Transverse colon (tissue), 4 donors: ENCODE data around the gene SIX5. TPM values are rescaled to one million over a fixed set of nuclear protein-coding genes. Genes with fewer than 3 reads are reported as not detected.

Experiments used
- DNase-seq: peaks from one replicate; pipeline ENCODE4 v3.0.0-alpha.2; 2019
- H3K27ac ChIP-seq, 4 donors: fragments of 200-600 bp; sonication (generic); 2 replicates each; pipeline ENCODE4 v1.5.1; 2016 to 2018; ENCODE audit warnings: inconsistent platforms in 4 of 4
- H3K27me3 ChIP-seq: fragments of 200-600 bp; sonication (generic); 2 replicates; pipeline ENCODE4 v1.5.1; 2017; ENCODE audit warnings: inconsistent platforms
- H3K36me3 ChIP-seq, 4 donors: fragments of 200-600 bp; sonication (generic); 2 replicates each; pipeline ENCODE4 v1.5.1; 2017 to 2019; ENCODE audit warnings: inconsistent platforms in 4 of 4
- H3K4me1 ChIP-seq, 4 donors: fragments of 200-600 bp; sonication (generic); 2 replicates each; pipeline ENCODE4 v1.5.1; 2017 to 2020; ENCODE audit warnings: inconsistent platforms in 4 of 4
- H3K4me3 ChIP-seq, 4 donors: fragments of 200-600 bp; sonication (generic); 1 replicate in 1 of 4; 2 replicates in 3 of 4; pipeline versions ENCODE4 v1.5.1 to v1.6.1; 2017 to 2019; ENCODE audit warnings: inconsistent platforms in 4 of 4
- H3K9me3 ChIP-seq, 2 donors: fragments of 200-600 bp; sonication (generic); 2 replicates each; pipeline ENCODE4 v1.5.1; 2017 to 2019; ENCODE audit warnings: inconsistent platforms in 2 of 2
- EP300 ChIP-seq: sonication (generic); formaldehyde crosslinking; IDR thresholded peaks from one replicate; pipeline ENCODE4 v1.6.1; 2017; ENCODE audit warnings: antibody characterized with exemption, low read depth
- POLR2A ChIP-seq: fragments of 450-650 bp; IDR thresholded peaks from one replicate; pipeline ENCODE4 v1.6.1; 2016; ENCODE audit warnings: antibody characterized with exemption, mild to moderate bottlenecking, moderate library complexity
- POLR2AphosphoS5 ChIP-seq, 3 donors: sonication (generic); formaldehyde crosslinking; IDR thresholded peaks; one replicate each; pipeline ENCODE4 v1.6.1; 2016; ENCODE audit warnings: antibody characterized with exemption in 3 of 3
- WGBS, 2 donors: methylation state at CpG; one replicate each; pipeline ENCODE4 v1.1.5; 2018; ENCODE audit warnings: low coverage in 1 of 2; 5-methylcytosine and 5-hydroxymethylcytosine counted together
- in situ Hi-C, 4 donors: fragments of 200-750 bp; cut with MboI; loops; one replicate each; pipeline versions ENCODE4 v1.15.0 to v1.15.1; 2017; ENCODE audit warnings: low sequenced_read_pairs in 3 of 4, low pct_ligation_motif_present in 1 of 4, low pct_unique_long_range_greater_than_20kb in 1 of 4
- intact Hi-C: fragments of 100-400 bp; cut with DNase I; formaldehyde crosslinking; loops from one replicate; pipeline ENCODE4 v1.15.1; 2023; ENCODE audit warnings: low total_unique reads
- total RNA-seq, 4 donors: library from RNA; depleted of rRNA; stranded (reverse); fragments of >200 nt; gene quantifications; one replicate each; pipeline ENCODE4 v1.1.0, GENCODE V29; 2016
- TF ChIP-seq, protein P1 (sequence below), 5 experiments: fragments of 200-600 bp in 3 of 5; fragments of 450-650 bp in 2 of 5; sonication (generic) in 3 of 5; IDR thresholded peaks; 1 replicate in 2 of 5; 2 replicates in 3 of 5; pipeline ENCODE4 v1.5.1; 2016 to 2017; ENCODE audit warnings: antibody characterized with exemption in 5 of 5, inconsistent platforms in 3 of 5, mild to moderate bottlenecking in 2 of 5, moderate library complexity in 1 of 5

The SIX5 gene
- total RNA-seq, 4 donors from 2014 or later = 6.7 to 40.4 (median 9.7) TPM

DNA sequence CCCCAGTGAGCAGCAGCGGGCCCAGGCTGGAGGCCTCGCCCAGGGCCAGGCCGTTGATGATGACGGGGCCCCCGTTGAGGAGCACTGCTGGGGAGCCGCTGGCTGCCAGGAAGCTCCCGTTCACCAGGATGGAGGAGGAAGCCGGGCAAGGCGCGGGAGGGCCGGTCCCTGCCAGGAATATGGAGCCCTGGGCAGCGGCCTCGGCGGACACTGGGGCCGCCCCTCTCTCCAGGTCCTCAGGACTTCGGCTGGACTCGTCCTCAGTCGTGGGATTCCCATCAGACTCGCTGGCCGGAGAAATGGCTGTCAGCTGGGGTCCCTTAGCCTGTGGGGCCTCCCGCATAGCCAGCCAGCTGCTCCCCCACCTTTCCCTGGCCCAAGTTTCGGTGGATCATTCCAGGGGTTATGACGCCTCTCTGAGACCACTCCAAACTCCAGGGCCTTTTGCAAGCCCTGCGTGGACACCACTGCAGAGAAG is 2.1 kb downstream of the SIX5 start:
- Histone ChIP-seq H3K36me3 (no peaks in the 10 kb centered on the region), H3K27ac (peak overlapping the region; percentile 86 to 98 (median 94)), H3K4me3 (peak overlapping the region; percentile 64 to 86 (median 80)), H3K4me1 (peaks cover 19 to 53% (median 41%) of the 10 kb centered on the region in 4 donors), H3K27me3 (no peaks in the 10 kb centered on the region), H3K9me3 (no peaks in the 10 kb centered on the region)
- no peak for DNase-seq
- in situ Hi-C loops (no loop called here), intact Hi-C loops (loop anchor here (10.0 kb wide), 1 partner anchor 52 kb away; no protein-coding TSS in a partner anchor)
- 29% methylated on average over 13 of the region's 24 CpGs; no CpG with 5 or more reads in 1 of the 2 donors for WGBS, 2 donors
- TF ChIP-seq, protein P1, sequence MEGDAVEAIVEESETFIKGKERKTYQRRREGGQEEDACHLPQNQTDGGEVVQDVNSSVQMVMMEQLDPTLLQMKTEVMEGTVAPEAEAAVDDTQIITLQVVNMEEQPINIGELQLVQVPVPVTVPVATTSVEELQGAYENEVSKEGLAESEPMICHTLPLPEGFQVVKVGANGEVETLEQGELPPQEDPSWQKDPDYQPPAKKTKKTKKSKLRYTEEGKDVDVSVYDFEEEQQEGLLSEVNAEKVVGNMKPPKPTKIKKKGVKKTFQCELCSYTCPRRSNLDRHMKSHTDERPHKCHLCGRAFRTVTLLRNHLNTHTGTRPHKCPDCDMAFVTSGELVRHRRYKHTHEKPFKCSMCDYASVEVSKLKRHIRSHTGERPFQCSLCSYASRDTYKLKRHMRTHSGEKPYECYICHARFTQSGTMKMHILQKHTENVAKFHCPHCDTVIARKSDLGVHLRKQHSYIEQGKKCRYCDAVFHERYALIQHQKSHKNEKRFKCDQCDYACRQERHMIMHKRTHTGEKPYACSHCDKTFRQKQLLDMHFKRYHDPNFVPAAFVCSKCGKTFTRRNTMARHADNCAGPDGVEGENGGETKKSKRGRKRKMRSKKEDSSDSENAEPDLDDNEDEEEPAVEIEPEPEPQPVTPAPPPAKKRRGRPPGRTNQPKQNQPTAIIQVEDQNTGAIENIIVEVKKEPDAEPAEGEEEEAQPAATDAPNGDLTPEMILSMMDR (IDR thresholded peaks at IDR 0.05) = no peak
- TF ChIP-seq EP300 (no peak), POLR2A (no peak), POLR2AphosphoS5 (IDR thresholded peaks at IDR 0.05) (no peak)

DNA sequence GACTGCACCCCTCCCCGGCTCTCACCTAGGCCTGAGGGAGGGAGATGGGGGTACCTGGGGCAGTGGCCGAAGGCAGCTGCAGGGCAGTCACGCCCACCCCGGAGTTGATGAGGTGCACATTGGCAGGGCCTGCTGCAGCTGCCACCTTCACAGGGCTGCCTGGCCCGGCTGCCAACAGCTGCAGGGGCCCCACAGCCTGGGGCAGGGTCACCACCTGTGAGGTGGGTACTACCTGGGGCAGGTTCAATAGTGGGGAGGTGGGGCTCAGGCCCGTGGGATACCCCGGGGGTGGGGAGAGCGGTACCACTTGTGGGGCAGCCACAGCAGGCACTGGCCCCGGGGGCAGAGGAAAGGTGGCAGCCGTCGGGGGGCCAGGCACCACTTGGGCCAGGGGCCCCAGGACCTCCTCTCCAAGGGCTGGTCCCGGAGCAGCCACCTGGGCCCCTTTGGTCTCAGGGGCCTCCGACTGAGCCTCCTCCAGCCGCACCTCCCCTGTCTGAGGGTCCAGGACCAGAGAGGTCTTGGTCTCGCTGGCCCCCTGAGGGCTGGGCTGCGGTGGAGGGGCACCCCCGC is 2.7 kb downstream of the SIX5 start:
- 66% methylated on average over 6 of the region's 17 CpGs; no CpG with 5 or more reads in 1 of the 2 donors for WGBS, 2 donors
- intact Hi-C loops (loop anchor here (10.0 kb wide), 1 partner anchor 52 kb away; no protein-coding TSS in a partner anchor), in situ Hi-C loops (no loop called here)
- H3K4me3 ChIP-seq = peak overlapping the region; percentile 64 to 86 (median 80)
- peak overlapping the region; percentile 86 to 98 (median 94) for H3K27ac ChIP-seq
- no peak for DNase-seq
- no peaks in the 10 kb centered on the region for H3K9me3 ChIP-seq
- TF ChIP-seq, protein P1 (IDR thresholded peaks at IDR 0.05) = no peak
- TF ChIP-seq POLR2AphosphoS5 (IDR thresholded peaks at IDR 0.05) (no peak), POLR2A (no peak), EP300 (no peak)
- H3K4me1 ChIP-seq = peaks cover 19 to 50% (median 37%) of the 10 kb centered on the region in 4 donors
- H3K36me3 ChIP-seq = no peaks in the 10 kb centered on the region
- H3K27me3 ChIP-seq = no peaks in the 10 kb centered on the region

DNA sequence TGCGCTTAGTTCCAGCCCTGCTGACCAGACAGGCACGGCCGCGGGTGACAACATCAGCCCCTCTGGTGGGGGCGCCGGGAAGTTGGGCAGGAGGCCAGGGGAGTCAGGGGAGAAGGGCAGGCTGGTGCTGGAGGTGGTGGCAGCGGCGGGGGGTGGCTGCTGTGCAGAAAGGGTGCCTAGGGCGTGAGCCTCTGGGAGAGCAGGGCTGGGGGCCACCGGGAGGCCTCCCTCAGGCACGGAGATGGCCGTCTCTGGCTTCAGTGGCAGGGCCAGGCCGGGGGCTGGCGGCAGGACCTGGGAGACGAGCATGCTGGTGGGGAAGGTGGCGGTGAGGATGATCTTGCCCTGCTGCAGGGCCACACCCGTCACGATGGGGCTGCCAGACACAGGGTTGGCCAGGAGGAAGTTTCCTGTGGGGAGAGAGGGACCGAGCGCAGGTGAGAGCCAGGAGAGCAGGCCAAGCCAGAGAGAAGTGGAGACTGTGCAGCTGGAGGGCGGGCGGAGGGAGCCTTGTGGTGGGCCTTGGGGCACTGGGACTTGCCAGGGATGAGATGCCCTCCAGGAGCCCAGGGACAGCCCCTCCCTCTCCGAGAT is 3.3 kb downstream of the SIX5 start:
- Histone ChIP-seq H3K27ac (peak overlapping the region; percentile 86 to 98 (median 94)), H3K4me3 (no peak overlapping the region), H3K9me3 (no peaks in the 10 kb centered on the region), H3K4me1 (peaks cover 19 to 44% (median 31%) of the 10 kb centered on the region in 4 donors), H3K27me3 (no peaks in the 10 kb centered on the region), H3K36me3 (no peaks in the 10 kb centered on the region)
- TF ChIP-seq POLR2A = no peak
- no peak for TF ChIP-seq POLR2AphosphoS5 (IDR thresholded peaks at IDR 0.05)
- no peak for TF ChIP-seq EP300
- intact Hi-C loops = loop anchor here (10.0 kb wide), 1 partner anchor 51 kb away; no protein-coding TSS in a partner anchor
- 77 to 93% methylated on average over 3 to 22 of the region's 23 CpGs for WGBS, 2 donors
- in situ Hi-C loops = no loop called here
- no peak for DNase-seq

DNA sequence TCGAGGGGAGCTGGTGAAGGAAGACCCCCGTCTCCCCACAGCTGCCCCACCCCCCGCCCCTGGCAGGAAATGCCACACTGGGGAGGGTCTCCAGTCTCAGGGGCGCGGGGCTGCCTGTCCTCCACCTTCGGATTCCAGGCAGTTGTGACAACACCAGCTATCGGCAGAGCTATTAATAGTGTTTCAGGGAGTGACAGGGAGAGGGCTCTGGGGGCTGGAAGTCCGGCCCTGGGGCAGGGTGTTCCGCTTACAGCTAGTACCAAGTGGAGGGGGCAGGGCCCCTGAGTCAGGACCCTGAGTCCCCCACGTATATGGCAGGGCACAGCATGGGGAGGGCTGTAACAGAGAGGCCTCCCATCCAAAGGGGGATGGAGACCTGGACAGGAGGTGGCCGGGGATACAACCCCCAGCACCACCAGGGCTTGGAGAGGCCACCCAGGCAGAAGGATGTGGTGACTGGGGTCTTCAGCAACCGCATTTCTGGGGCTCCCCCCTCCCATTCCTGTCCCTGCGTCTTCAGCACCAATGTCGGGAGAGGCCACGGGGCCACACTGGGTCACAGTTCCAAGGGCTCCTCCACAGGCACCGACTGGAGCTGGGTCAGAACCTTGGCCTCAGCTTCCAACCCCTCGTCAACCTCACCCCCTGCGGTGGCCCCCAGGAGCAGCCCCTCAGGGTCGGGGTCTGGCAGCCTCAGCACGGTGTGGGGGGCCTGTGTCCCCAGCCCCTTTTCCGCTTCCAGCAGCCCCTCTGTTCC is 3.9 kb downstream of the SIX5 start:
- Histone ChIP-seq H3K27me3 (no peaks in the 10 kb centered on the region), H3K27ac (peak overlapping the region; percentile 86 to 98 (median 94)), H3K4me3 (no peak overlapping the region), H3K9me3 (no peaks in the 10 kb centered on the region), H3K36me3 (no peaks in the 10 kb centered on the region), H3K4me1 (peaks cover 18 to 42% (median 30%) of the 10 kb centered on the region in 4 donors)
- WGBS, 2 donors = 64 to 80% methylated on average over 1 to 21 of the region's 21 CpGs
- no peak for DNase-seq
- in situ Hi-C loops = no loop called here
- TF ChIP-seq EP300 (no peak), POLR2AphosphoS5 (IDR thresholded peaks at IDR 0.05) (no peak), POLR2A (no peak)
- TF ChIP-seq, protein P1 (IDR thresholded peaks at IDR 0.05) = no peak
- intact Hi-C loops = loop anchor here (10.0 kb wide), 1 partner anchor 50 kb away; no protein-coding TSS in a partner anchor
